Gastroesophageal sphincter (tissue), 4 donors: ENCODE results near the gene CFAP210. TPM values are rescaled to one million over a fixed set of nuclear protein-coding genes. Genes with fewer than 3 reads are reported as not detected.

ENCODE experiments used
- ATAC-seq: fragments of 150-250 bp; one replicate; pipeline ENCODE4 v1.9.1; 2016; ENCODE audit warnings: mild to moderate bottlenecking, moderate library complexity
- H3K27ac ChIP-seq, 4 donors: fragments of 200-600 bp; sonication (generic) in 3 of 4; 1 replicate in 3 of 4; 2 replicates in 1 of 4; pipeline ENCODE4 v1.5.1; 2016 to 2019
- H3K27me3 ChIP-seq: fragments of 200-600 bp; sonication (generic); one replicate; pipeline ENCODE4 v1.5.1; 2019
- H3K36me3 ChIP-seq, 2 donors: fragments of 200-600 bp; sonication (generic); one replicate each; pipeline ENCODE4 v1.5.1; 2019; ENCODE audit warnings: control low read depth in 1 of 2
- H3K4me1 ChIP-seq, 3 donors: fragments of 200-600 bp; sonication (generic); 1 replicate in 2 of 3; 2 replicates in 1 of 3; pipeline ENCODE4 v1.5.1; 2016 to 2019; ENCODE audit warnings: control low read depth in 2 of 3
- H3K4me3 ChIP-seq, 2 donors: fragments of 200-600 bp; sonication (generic); one replicate each; pipeline ENCODE4 v1.5.1; 2019; ENCODE audit warnings: mild to moderate bottlenecking in 1 of 2, moderate library complexity in 1 of 2
- H3K9me3 ChIP-seq, 3 donors: fragments of 200-600 bp; sonication (generic); one replicate each; pipeline ENCODE4 v1.5.1; 2017 to 2019; ENCODE audit warnings: control low read depth in 2 of 3
- CTCF ChIP-seq, 4 experiments: fragments of 200-600 bp in 2 of 4; fragments of 450-650 bp in 2 of 4; sonication (generic) in 1 of 4; IDR thresholded peaks; one replicate each; pipeline ENCODE4 v1.5.1; 2017 to 2019; ENCODE audit warnings: antibody characterized with exemption in 4 of 4, mild to moderate bottlenecking in 2 of 4, moderate library complexity in 2 of 4
- EP300 ChIP-seq: sonication (generic); formaldehyde crosslinking; IDR thresholded peaks from one replicate; pipeline ENCODE4 v1.6.1; 2017; ENCODE audit warnings: antibody characterized with exemption, mild to moderate bottlenecking
- POLR2A ChIP-seq, 2 donors: fragments of 450-650 bp; IDR thresholded peaks; one replicate each; pipeline ENCODE4 v1.6.1; 2017; ENCODE audit warnings: antibody characterized with exemption in 2 of 2, mild to moderate bottlenecking in 2 of 2, moderate library complexity in 1 of 2
- POLR2AphosphoS5 ChIP-seq: sonication (generic); formaldehyde crosslinking; IDR thresholded peaks from one replicate; pipeline ENCODE4 v1.6.1; 2017; ENCODE audit warnings: antibody characterized with exemption
- WGBS, 2 donors: methylation state at CpG; one replicate each; pipeline ENCODE4 v1.1.5; 2018; ENCODE audit warnings: low coverage in 1 of 2; 5-methylcytosine and 5-hydroxymethylcytosine counted together
- total RNA-seq, 4 donors: library from RNA; depleted of rRNA; stranded (reverse); fragments of >200 nt; gene quantifications; one replicate each; pipeline ENCODE4 v1.1.0, GENCODE V29; 2016

Gene CFAP210
- total RNA-seq, 4 donors from 2014 or later, result not detected

DNA sequence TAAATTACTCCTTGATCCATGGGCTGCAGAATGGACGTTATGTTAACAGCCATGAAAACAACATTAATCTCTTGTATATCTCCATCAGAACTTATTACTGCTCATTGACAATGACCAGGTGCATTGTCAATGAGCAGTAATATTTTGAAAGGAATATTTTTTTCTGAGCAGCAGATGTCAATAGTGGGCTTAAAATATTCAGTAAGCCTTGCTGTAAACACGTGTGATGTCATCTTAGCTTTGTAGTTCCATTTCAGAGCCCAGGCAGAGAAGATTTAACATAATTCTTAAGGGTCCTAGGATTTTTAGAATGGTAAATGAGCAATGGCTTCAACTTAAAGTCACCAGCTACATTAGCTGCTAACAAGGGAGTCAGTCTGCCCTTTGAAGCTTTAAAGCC lies 26.6 kb downstream of the CFAP210 start:
- no peak for TF ChIP-seq POLR2A (IDR thresholded peaks at IDR 0.05)
- TF ChIP-seq CTCF (IDR thresholded peaks at IDR 0.05), result no peak
- no peak for TF ChIP-seq POLR2AphosphoS5
- TF ChIP-seq EP300, result no peak
- 28 to 36% methylated on average over 2 of the region's 2 CpGs for WGBS, 2 donors

GRCh38 chr2:169664978-169665930 lies 29.0 kb downstream of the CFAP210 start:
- H3K4me1 ChIP-seq, result no peaks in the 10 kb centered on the region
- H3K27me3 ChIP-seq, result no peaks in the 10 kb centered on the region
- no peaks in the 10 kb centered on the region for H3K36me3 ChIP-seq
- 57 to 88% methylated on average over 1 of the region's 1 CpG for WGBS, 2 donors
- H3K27ac ChIP-seq, result no peak overlapping the region
- no peak for TF ChIP-seq POLR2A (IDR thresholded peaks at IDR 0.05)
- no peak for TF ChIP-seq POLR2AphosphoS5
- no peak for TF ChIP-seq CTCF (IDR thresholded peaks at IDR 0.05)
- TF ChIP-seq EP300, result no peak
- H3K4me3 ChIP-seq, result no peak overlapping the region
- no peak for ATAC-seq
- H3K9me3 ChIP-seq, result no peaks in the 10 kb centered on the region

More for the DNA sequence above, 26.6 kb downstream of the CFAP210 start:
- ATAC-seq, result no peak
- no peak overlapping the region for H3K27ac ChIP-seq
- H3K36me3 ChIP-seq, result no peaks in the 10 kb centered on the region
- H3K27me3 ChIP-seq, result no peaks in the 10 kb centered on the region
- no peaks in the 10 kb centered on the region for H3K9me3 ChIP-seq
- H3K4me1 ChIP-seq, result no peaks in the 10 kb centered on the region
- H3K4me3 ChIP-seq, result no peak overlapping the region

GRCh38 chr2:169664600-169664977 lies 29.6 kb downstream of the CFAP210 start:
- TF ChIP-seq POLR2AphosphoS5, result no peak
- TF ChIP-seq CTCF (IDR thresholded peaks at IDR 0.05), result no peak
- TF ChIP-seq EP300, result no peak
- TF ChIP-seq POLR2A (IDR thresholded peaks at IDR 0.05), result no peak
- no peaks in the 10 kb centered on the region for H3K27me3 ChIP-seq
- H3K36me3 ChIP-seq, result no peaks in the 10 kb centered on the region
- WGBS, 2 donors, result 44 to 86% methylated on average over 1 of the region's 1 CpG
- no peaks in the 10 kb centered on the region for H3K4me1 ChIP-seq
- H3K9me3 ChIP-seq, result no peaks in the 10 kb centered on the region
- no peak for ATAC-seq
- H3K27ac ChIP-seq, result no peak overlapping the region
- H3K4me3 ChIP-seq, result no peak overlapping the region

DNA sequence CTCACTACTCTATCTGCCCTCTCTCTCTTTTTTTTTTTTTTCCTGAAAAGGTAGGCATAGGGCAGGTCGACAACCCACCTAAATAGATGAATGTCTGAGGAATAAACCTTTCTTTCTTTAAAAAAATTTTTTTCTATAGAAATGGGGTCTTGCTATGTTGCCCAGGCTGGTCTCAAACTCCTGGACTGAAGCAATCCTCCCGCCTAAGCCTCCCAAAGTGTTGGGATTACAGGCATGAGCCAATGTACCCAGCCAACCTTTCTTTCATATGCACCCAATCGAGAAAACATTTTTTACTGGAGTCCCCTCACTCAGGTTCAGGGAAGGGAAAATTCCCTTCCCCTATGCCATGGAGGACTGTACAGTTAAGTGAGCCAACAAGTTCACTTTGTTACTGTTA lies 31.0 kb downstream of the CFAP210 start:
- ATAC-seq, result no peak
- Histone ChIP-seq H3K4me1 (no peaks in the 10 kb centered on the region), H3K36me3 (no peaks in the 10 kb centered on the region), H3K9me3 (no peaks in the 10 kb centered on the region), H3K27me3 (no peaks in the 10 kb centered on the region), H3K27ac (no peak overlapping the region), H3K4me3 (no peak overlapping the region)
- TF ChIP-seq CTCF (IDR thresholded peaks at IDR 0.05) (no peak), EP300 (no peak), POLR2AphosphoS5 (no peak), POLR2A (IDR thresholded peaks at IDR 0.05) (no peak)
- 82 to 100% methylated on average over 1 of the region's 3 CpGs for WGBS, 2 donors

- TF ChIP-seq POLR2AphosphoS5 (no peak), EP300 (no peak), POLR2A (IDR thresholded peaks at IDR 0.05) (no peak), CTCF (IDR thresholded peaks at IDR 0.05) (no peak)
- no peak for ATAC-seq
- Histone ChIP-seq H3K9me3 (no peaks in the 10 kb centered on the region), H3K36me3 (no peaks in the 10 kb centered on the region), H3K27ac (no peak overlapping the region), H3K4me1 (no peaks in the 10 kb centered on the region), H3K4me3 (no peak overlapping the region), H3K27me3 (no peaks in the 10 kb centered on the region)
- WGBS, 2 donors, result 100% methylated on average over 1 of the region's 1 CpG; no CpG with 5 or more reads in 1 of the 2 donors
Observed at GRCh38 chr2:169662744-169663143, 31.5 kb downstream of the CFAP210 start.
